VCaP (cell line): Measurements from ENCODE around the gene SEC31B.

Source experiments
- H3K27ac ChIP-seq: fragments of 450-650 bp; 2 replicates; pipeline ENCODE4 v1.5.1; 2017
- TF ChIP-seq, protein P1 (sequence below): fragments of 450-650 bp; conservative IDR thresholded peaks from 2 replicates; pipeline ENCODE4 v1.5.1; 2017; ENCODE audit warnings: mild to moderate bottlenecking, moderate library complexity

Gene SEC31B

DNA sequence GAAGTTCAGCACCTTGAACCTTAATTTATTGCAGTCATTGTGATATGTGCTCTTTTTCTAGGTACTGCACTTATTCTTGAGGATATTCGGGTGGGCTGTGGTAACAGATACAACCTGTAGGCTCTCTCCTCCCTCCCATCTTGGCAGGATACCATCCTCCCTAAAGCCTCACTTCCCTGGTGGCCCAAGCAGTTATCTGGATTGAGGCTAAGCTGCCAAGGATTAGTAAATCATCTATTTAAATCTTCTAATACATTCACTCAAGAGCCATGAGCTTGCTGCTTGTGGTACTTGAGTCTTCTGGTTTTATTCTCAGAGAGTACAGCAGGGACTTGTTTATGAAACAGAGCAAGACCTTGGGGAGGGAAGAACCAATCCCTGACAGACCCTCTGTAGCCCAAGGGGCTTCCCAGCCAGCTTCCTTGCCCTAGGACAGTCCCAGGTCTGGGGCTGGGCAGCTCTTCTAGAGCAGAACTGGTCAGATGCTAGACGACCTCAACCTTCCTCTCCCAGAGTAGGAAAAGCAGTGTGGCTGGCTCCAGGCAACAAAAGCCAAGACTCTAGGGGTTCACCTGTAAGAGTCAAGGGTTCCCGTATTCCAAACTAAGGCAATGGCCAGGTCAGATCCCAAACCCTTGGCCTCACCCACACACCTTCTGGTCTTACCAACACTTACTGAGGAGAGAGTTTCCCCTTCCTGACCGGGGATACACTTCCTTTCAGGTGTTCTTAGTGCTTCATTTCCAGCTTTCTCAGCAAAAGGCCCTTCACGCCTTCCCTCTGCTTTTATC, 35.6 kb downstream of the SEC31B start:
- no peak overlapping the region for H3K27ac ChIP-seq
- TF ChIP-seq, protein P1, sequence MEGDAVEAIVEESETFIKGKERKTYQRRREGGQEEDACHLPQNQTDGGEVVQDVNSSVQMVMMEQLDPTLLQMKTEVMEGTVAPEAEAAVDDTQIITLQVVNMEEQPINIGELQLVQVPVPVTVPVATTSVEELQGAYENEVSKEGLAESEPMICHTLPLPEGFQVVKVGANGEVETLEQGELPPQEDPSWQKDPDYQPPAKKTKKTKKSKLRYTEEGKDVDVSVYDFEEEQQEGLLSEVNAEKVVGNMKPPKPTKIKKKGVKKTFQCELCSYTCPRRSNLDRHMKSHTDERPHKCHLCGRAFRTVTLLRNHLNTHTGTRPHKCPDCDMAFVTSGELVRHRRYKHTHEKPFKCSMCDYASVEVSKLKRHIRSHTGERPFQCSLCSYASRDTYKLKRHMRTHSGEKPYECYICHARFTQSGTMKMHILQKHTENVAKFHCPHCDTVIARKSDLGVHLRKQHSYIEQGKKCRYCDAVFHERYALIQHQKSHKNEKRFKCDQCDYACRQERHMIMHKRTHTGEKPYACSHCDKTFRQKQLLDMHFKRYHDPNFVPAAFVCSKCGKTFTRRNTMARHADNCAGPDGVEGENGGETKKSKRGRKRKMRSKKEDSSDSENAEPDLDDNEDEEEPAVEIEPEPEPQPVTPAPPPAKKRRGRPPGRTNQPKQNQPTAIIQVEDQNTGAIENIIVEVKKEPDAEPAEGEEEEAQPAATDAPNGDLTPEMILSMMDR, result no peak

- peak overlapping the region; percentile 78 for H3K27ac ChIP-seq
- TF ChIP-seq, protein P1, result peak; percentile 72
These were observed 36.9 kb downstream of the SEC31B start for GRCh38 chr10:100482834-100483185.

DNA sequence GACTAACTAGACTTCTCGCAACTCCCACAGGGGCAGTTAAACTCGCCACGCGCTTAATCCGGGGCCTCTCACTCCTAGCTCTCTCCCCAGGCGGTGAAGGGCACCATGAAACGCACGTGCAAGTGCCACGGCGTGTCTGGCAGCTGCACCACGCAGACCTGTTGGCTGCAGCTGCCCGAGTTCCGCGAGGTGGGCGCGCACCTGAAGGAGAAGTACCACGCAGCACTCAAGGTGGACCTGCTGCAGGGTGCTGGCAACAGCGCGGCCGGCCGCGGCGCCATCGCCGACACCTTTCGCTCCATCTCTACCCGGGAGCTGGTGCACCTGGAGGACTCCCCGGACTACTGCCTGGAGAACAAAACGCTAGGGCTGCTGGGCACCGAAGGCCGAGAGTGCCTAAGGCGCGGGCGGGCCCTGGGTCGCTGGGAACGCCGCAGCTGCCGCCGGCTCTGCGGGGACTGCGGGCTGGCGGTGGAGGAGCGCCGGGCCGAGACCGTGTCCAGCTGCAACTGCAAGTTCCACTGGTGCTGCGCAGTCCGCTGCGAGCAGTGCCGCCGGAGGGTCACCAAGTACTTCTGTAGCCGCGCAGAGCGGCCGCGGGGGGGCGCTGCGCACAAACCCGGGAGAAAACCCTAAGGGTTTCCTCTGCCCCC, 37.4 kb downstream of the SEC31B start:
- peak overlapping the region; percentile 78 for H3K27ac ChIP-seq

DNA sequence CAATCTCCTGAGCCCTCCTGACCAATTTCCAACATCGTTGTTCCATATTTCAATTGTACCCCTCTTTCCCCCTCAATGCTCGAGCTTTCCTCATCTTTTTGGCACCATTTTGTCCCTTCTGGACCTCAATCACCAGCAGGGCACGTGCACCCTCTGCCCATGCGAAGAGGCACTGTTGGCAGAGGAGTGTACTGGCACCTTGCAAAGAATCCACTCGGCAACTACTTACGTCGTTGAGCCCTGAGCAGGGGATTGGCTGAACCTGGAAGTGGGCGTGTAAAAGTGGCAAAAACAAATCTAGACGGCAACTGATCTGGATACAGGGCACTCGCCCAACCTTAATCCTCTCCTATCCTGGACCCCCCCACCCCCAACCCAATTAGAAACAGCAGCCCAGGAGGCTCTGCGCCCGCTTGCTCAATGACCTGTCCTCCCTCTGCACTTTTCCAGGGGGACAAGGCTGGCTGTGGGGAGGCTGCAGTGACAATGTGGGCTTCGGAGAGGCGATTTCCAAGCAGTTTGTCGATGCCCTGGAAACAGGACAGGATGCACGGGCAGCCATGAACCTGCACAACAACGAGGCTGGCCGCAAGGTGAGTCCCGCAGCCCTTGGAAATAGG, 38.1 kb downstream of the SEC31B start:
- peak overlapping the region; percentile 78 for H3K27ac ChIP-seq
- TF ChIP-seq, protein P1, result 0 out of 2 replicates have a peak, but pooled peaks have one; percentile 7

More for the DNA sequence above, 37.4 kb downstream of the SEC31B start:
- TF ChIP-seq, protein P1, result peak; percentile 93

- H3K27ac ChIP-seq, result no peak overlapping the region
- TF ChIP-seq, protein P1, result no peak
These were observed 39.7 kb downstream of the SEC31B start for GRCh38 chr10:100480002-100480401.

GRCh38 chr10:100479037-100479436, 40.6 kb downstream of the SEC31B start:
- TF ChIP-seq, protein P1, result no peak
- H3K27ac ChIP-seq, result no peak overlapping the region

GRCh38 chr10:100477970-100478369, 41.7 kb downstream of the SEC31B start:
- no peak overlapping the region for H3K27ac ChIP-seq
- TF ChIP-seq, protein P1, result no peak
